NCI-H2227 (cell line): ENCODE data around the gene ZNF827.

Experiments used
- DNase-seq: peaks from one replicate; lab custom pipeline; 2025; ENCODE audit not compliant: unreplicated experiment; lab: John Stamatoyannopoulos, UW

The ZNF827 gene

GRCh38 chr4:145804116-145804515 is 134.5 kb downstream of the ZNF827 start:
- no peak for DNase-seq

DNA sequence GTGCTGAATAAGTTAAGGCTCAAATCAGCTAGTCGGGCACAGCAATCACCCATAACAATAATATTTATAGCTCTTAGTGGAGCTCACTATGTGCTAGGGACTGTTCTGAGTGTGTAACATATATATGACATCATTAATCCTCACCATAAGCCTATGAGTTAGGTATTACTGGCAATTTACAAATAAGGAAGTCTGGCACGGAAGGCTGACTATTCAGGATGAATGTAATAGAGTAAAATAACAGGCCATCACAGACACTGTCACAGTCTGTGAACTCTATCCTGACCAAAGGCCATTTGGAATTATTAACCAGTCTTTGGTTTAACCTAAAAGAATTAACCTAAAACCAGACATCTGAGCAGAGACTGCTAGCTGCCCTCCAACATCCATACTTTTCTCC is 139.4 kb downstream of the ZNF827 start:
- no peak for DNase-seq

DNA sequence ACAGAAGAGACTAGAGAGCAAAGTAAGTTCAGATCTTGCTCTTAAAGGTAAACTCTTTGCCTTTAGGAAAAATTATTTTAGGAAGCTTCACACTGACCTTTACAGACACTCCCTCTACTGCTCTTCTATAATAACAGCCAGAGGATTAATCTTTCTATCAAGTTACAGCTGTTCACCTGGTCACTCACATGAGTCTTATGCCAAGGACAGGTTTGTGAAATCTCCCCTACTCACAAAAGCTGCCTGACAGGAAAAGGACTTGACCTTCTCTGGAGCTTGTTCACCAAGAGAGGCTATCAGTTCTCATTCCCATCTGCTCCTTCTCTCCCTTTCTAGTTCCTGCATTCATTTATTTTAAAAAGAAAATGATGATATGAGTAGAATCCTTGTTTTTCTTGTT is 141.3 kb downstream of the ZNF827 start:
- no peak for DNase-seq

GRCh38 chr4:145796346-145796745 is 142.3 kb downstream of the ZNF827 start:
- DNase-seq, result no peak

DNA sequence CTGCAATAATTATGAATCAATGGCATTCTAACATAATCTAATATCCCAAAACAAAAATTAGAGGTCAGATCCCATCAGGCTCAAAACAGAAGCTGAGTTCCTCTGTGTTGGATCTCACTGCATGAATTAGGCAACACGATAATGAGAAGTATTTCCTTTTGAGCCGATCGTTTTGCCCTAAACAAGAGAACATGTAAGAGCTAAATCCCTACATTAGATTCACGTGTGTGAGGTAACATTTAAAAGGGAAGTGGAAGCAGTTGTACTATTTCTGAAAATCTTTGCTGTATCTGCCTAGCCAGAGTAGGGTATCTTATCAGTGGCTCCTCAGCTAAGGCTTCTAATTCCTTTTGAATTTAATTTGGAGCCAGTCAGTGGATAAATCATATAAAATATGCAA is 143.1 kb downstream of the ZNF827 start:
- DNase-seq, result no peak

DNA sequence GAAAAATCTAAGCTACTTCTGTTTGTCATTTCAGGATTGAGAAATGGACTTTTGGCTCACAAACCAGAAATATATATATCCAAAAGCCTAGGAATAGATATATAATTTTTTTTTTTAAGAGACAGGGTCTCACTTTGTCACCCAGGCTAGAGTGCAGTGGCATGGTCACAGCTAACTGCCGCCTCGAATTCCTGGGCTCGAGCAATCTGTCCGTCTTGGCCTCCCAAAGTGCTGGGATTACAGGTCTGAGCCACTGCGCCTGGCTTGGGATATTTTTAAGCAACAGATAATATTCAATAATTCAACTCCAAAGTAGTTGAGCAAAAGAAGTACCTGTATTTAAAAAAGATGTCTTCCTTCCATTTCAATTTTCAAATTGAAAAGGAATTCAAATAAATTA is 146.2 kb downstream of the ZNF827 start:
- DNase-seq, result no peak

- no peak for DNase-seq
Measured at GRCh38 chr4:145791988-145792387, 146.6 kb downstream of the ZNF827 start.

DNA sequence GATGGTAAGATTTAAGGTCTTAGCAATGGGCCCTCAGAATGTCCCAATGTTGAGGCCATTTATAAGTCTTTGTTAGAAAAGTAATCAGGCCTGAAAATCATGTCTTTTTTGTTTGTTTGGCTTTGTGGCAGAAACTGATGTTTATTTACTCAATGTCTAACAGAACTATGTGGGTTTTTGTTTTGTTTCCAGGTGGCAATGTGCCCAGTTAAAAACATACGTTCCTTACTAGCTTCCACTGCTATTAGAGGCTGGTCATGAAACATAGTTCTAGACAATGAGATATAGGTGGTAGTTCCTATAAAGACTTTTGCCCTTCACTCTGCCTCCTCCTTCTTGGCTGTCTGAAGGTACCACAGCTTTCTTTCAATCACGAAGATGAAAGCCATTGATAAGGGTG is 149.9 kb downstream of the ZNF827 start:
- DNase-seq, result no peak

DNA sequence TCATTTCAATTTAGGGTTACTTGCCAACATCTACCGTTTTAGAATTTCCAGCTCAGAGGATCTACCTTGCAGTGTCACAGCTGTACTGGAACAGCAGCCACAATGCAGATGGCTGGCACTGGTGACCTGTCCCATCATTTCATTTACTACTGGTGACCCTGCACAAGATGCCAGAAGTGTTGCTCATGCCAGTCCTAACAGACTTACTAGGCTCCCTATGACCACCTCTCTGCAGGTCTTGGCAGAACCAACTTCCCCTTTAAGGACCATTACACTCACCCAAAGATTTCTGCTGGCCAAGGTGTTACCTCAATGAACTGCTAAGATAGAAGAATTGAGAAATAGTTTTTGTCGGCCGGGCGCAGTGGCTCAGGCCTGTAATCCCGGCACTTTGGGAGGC is 151.8 kb downstream of the ZNF827 start:
- no peak for DNase-seq

- DNase-seq, result no peak
Measured at GRCh38 chr4:145786261-145786660, 152.4 kb downstream of the ZNF827 start.

GRCh38 chr4:145785391-145786008 is 153.1 kb downstream of the ZNF827 start:
- no peak for DNase-seq

GRCh38 chr4:145784036-145784435 is 154.6 kb downstream of the ZNF827 start:
- DNase-seq, result no peak

DNA sequence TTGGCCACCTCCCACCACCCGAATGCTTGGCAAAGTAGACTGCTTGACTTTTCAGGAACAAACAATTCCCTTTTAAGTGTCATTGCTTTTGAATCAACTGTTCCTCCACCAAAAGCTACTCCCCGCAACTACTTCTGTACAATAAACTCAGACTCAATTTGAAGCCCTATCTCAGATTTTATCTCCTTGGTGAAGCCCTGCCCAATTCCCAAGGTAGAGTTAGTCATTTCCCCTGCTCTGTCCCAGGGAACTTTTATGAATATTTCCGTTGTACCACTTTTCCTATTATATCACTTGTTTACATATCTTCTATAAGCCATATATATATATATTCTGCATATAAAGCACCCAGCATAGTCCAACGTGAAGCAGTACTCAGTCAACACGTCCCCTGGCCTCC is 155.9 kb downstream of the ZNF827 start:
- DNase-seq, result no peak

DNA sequence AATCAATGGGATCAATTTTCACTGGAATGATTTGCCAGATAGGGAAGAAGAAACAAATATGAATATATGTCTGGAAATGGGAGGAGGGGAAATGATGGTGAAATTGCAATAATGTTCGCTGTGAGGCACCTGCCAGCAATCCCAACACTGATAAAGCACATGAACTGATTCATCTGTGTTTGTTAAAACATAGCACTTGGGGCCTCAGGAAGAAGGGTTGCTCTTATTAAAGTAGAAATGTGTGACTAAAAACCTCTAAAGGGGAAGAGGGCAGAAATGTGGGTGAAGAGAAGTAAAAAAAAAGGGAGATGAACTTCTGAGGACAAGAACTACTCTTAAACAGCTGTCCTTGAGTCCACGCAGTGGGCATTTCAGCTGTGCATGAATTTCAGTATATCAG is 157.3 kb downstream of the ZNF827 start:
- no peak for DNase-seq

DNA sequence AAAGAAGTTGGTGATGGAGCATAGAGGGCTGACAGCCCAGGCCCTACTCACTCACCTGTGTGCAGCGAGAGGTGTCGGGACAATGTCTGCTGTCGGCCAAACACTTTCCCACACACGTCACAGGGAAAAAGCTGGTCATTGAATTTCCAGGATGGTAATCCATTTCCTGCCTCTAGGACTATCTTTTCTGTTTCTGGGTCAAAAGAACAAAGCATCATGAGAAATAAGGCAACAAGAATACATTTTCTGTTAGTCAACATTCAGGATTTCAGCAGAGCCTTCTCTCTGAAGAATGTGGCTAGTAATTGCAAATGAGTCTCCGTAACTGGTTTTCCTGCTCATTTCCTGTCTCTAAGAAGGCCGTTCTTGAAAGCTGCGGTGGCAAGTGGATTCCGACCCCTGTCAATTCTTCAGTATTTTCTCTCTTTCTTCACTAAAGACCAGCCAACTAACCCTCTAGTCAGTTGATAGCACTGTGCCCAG is 159.3 kb downstream of the ZNF827 start:
- DNase-seq, result no peak

- no peak for DNase-seq
Measured at GRCh38 chr4:145776208-145776607, 162.4 kb downstream of the ZNF827 start.

- DNase-seq, result no peak
Measured at GRCh38 chr4:145775406-145775805, 163.2 kb downstream of the ZNF827 start.

DNA sequence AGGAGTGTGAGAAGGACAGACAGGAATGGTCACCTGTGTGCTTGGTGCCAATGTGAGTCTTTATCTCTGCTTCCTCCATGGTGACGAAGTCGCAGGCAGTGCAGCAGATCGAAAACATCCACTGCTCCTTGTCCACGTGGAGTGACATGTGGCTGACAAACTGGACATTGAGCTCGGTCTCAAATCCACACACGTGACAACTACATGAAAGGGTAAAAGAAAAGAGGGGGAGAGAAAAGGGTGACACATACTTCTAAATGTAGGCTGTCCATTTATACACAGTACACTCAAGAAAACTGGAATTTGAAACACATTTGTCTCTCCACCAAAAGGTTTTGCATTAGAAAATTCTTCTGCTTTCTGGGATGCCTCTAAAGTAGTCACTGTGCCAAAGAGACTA is 164.2 kb downstream of the ZNF827 start:
- DNase-seq, result no peak

DNA sequence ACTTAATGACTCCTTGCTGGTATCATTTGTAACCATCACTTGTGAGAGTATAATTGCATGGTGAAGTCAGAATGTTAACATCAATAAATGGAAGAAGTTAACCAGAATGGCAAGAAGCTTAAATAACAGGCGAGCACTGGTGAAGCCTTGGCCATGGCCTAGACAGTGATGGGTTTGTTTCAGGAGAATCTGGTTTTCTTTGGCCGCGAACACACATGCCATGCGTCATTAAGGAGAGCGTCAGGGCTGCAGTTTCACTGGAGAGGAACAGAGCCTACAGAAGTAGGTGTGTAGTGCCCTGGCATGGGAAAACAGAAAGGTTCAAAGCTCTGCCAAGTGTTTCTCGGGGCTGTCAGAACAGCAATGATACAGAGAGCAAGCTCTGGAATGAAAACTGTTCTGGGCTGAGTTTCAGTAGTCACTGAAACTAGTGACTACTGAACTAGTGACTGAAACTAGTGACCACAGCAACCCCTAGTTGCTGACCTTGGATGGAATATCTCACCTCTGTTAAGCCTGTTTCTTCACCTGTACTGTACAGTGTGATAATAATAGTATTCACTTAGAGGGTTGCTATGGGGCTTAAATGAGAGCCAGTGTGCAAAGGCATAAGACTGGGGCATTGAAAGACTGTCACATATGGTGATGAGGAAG is 164.9 kb downstream of the ZNF827 start:
- DNase-seq, result no peak

GRCh38 chr4:145772347-145772746 is 166.3 kb downstream of the ZNF827 start:
- no peak for DNase-seq

DNA sequence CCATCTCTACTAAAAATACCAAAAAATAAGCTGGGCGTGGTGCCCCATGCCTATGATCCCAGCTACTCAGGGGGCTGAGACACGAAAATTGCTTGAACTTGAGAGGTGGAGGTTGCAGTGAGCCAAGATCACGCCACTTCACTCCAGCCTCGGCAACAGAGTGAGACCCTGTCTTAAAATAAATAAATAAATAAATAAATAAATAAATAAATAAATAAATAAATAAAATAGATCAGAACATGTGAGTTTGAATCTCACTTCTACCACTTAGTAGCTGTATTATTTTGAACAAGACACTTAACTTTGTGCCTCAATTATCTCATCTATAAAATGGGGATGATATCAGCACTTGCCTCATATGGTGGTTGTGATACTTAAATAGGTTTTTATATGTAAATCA is 168.5 kb downstream of the ZNF827 start:
- DNase-seq, result no peak

DNA sequence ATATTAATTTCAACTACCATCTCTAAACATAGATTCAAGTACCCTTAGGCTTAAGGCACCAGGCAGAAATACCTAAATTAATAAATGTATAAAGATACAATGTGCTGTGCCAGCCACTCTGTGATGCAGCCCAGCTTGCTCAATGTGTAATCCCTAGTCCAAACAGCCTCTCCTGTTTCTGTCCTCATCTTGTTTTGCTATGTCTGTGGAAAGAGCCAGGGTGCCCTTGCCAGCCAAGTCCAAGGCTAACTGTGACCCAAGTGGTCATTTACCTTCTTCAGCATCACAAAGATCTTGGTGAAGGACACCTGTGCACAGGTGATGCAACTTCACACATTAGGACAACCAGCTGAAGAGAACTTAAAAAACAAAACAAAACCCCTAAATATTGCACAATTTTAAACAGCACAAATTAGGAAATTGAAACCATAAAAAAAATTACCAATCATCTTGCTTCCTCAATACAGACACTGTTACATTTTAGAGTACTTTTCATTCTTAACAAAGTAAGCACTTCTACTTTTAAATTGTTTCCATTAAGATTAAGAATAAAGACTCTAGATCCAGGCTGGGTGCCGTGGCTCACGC is 169.1 kb downstream of the ZNF827 start:
- no peak for DNase-seq

- no peak for DNase-seq
Measured at GRCh38 chr4:145766273-145766672, 172.3 kb downstream of the ZNF827 start.
